GM23248 (cell line): ENCODE measurements around the gene MCOLN3. TPM values are rescaled to one million over a fixed set of nuclear protein-coding genes. Genes with fewer than 3 reads are reported as not detected.

Experiments
- DNase-seq: peaks from one replicate; pipeline ENCODE4 v3.0.0-alpha.2; 2015
- H2AFZ ChIP-seq: fragments of 200-600 bp; sonication (generic); 2 replicates; pipeline ENCODE4 v1.6.1; 2016; ENCODE audit warnings: antibody characterized with exemption
- H3F3A ChIP-seq: fragments of 200-600 bp; sonication (generic); 2 replicates; pipeline ENCODE4 v1.6.1; 2016; ENCODE audit warnings: mild to moderate bottlenecking, antibody characterized with exemption, mixed run types; ENCODE audit not compliant: insufficient read depth
- H3K27ac ChIP-seq: fragments of 200-600 bp; sonication (generic); 2 replicates; pipeline ENCODE4 v1.5.1; 2016; ENCODE audit warnings: mild to moderate bottlenecking
- H3K27me3 ChIP-seq: fragments of 200-600 bp; sonication (generic); replicated peaks from 2 replicates; pipeline ENCODE4 v1.6.1; 2016; ENCODE audit warnings: mild to moderate bottlenecking; ENCODE audit not compliant: insufficient read depth
- H3K36me3 ChIP-seq: fragments of 200-600 bp; sonication (generic); 2 replicates; pipeline ENCODE4 v1.6.1; 2016; ENCODE audit warnings: low read depth, mild to moderate bottlenecking
- H3K4me1 ChIP-seq: fragments of 200-600 bp; sonication (generic); 2 replicates; pipeline ENCODE4 v1.6.1; 2016; ENCODE audit warnings: mild to moderate bottlenecking; ENCODE audit not compliant: insufficient read depth
- H3K4me2 ChIP-seq: fragments of 200-600 bp; sonication (generic); one replicate; pipeline ENCODE4 v1.6.1; 2016; ENCODE audit warnings: mild to moderate bottlenecking; ENCODE audit not compliant: unreplicated experiment
- H3K4me3 ChIP-seq: fragments of 200-600 bp; sonication (generic); 2 replicates; pipeline ENCODE4 v1.5.1; 2016; ENCODE audit warnings: mild to moderate bottlenecking
- H3K79me2 ChIP-seq: fragments of 200-600 bp; sonication (generic); 2 replicates; pipeline ENCODE4 v1.6.1; 2016; ENCODE audit warnings: mild to moderate bottlenecking; ENCODE audit not compliant: insufficient read depth
- H3K9ac ChIP-seq: fragments of 200-600 bp; sonication (generic); 2 replicates; pipeline ENCODE4 v1.6.1; 2016; ENCODE audit warnings: mild to moderate bottlenecking
- H3K9me2 ChIP-seq: fragments of 200-600 bp; sonication (generic); 2 replicates; pipeline ENCODE4 v1.6.1; 2016; ENCODE audit warnings: mixed run types, mild to moderate bottlenecking, moderate library complexity; ENCODE audit not compliant: insufficient read depth
- H3K9me3 ChIP-seq: fragments of 200-600 bp; sonication (generic); one replicate; pipeline ENCODE4 v1.6.1; 2017; ENCODE audit warnings: low read depth
- H4K20me1 ChIP-seq: fragments of 200-600 bp; sonication (generic); 2 replicates; pipeline ENCODE4 v1.6.0; 2016; ENCODE audit not compliant: insufficient read depth
- EZH2 ChIP-seq: fragments of 200-600 bp; sonication (generic); IDR thresholded peaks from 2 replicates; pipeline ENCODE4 v1.6.1; 2018; ENCODE audit warnings: antibody characterized with exemption, mild to moderate bottlenecking; ENCODE audit not compliant: insufficient read depth, poor library complexity, severe bottlenecking
- EZH2phosphoT487 ChIP-seq: fragments of 200-600 bp; sonication (generic); IDR thresholded peaks from 2 replicates; pipeline ENCODE4 v1.6.1; 2018; ENCODE audit warnings: antibody characterized with exemption, moderate library complexity, mild to moderate bottlenecking, low read depth; ENCODE audit not compliant: insufficient read depth
- WGBS, 2 experiments: methylation state at CpG; one replicate each; pipeline ENCODE4 v1.1.6; 2015 to 2017; ENCODE audit warnings: low lambda C conversion rate in 2 of 2, low coverage in 1 of 2; ENCODE audit errors: missing lambda C conversion rate in 2 of 2; 5-methylcytosine and 5-hydroxymethylcytosine counted together
- in situ Hi-C: fragments of 300-500 bp; cut with MboI; formaldehyde crosslinking; loops from 2 replicates; pipeline ENCODE4 v1.15.0; 2020
- polyA plus RNA-seq: library from polyadenylated mRNA; unstranded; fragments of >200 nt; fragmentation: Nextera tagmentation; extraction: Ambion mirVana; gene quantifications from 2 replicates; pipeline ENCODE4 v1.2.1, GENCODE V29; 2016
- total RNA-seq: library from RNA; depleted of rRNA; stranded (reverse); fragments of >200 nt; shearing (Covaris generic); gene quantifications from 2 replicates; pipeline ENCODE4 v1.2.3, GENCODE V29; 2014

Gene MCOLN3
- total and polyA plus RNA-seq, 2 experiments from 2014 or later, result 0.54 to 1.0 TPM

GRCh38 chr1:85089203-85089602 is 40.9 kb upstream of the MCOLN3 start:
- Histone ChIP-seq H3F3A (peaks cover 9% of the 10 kb centered on the region; the same call in 1 of the 2 replicates), H3K27ac (no peak overlapping the region), H4K20me1 (no peaks in the 10 kb centered on the region), H3K79me2 (no peaks in the 10 kb centered on the region), H3K4me2 (no peak overlapping the region), H3K4me1 (peaks cover 19% of the 10 kb centered on the region), H3K36me3 (no peaks in the 10 kb centered on the region), H3K9ac (no peak overlapping the region), H3K9me3 (no peaks in the 10 kb centered on the region), H3K4me3 (no peak overlapping the region), H3K9me2 (no peaks in the 10 kb centered on the region), H3K27me3 (no peaks in the 10 kb centered on the region), H2AFZ (no peak overlapping the region)
- TF ChIP-seq EZH2phosphoT487 (no peak), EZH2 (no peak)
- in situ Hi-C loops, result no loop called here
- no peak for DNase-seq

GRCh38 chr1:85088408-85088784 is 40.1 kb upstream of the MCOLN3 start:
- no peak overlapping the region for H3K4me3 ChIP-seq
- H3K4me2 ChIP-seq, result no peak overlapping the region
- no peaks in the 10 kb centered on the region for H3K9me3 ChIP-seq
- in situ Hi-C loops, result no loop called here
- H4K20me1 ChIP-seq, result no peaks in the 10 kb centered on the region
- DNase-seq, result no peak
- no peaks in the 10 kb centered on the region for H3K9me2 ChIP-seq
- peaks cover 19% of the 10 kb centered on the region for H3K4me1 ChIP-seq
- no peaks in the 10 kb centered on the region for H3K79me2 ChIP-seq
- TF ChIP-seq EZH2phosphoT487 (no peak), EZH2 (no peak)
- no peaks in the 10 kb centered on the region for H3K27me3 ChIP-seq
- peaks cover 9% of the 10 kb centered on the region; the same call in 1 of the 2 replicates for H3F3A ChIP-seq
- H3K27ac ChIP-seq, result no peak overlapping the region
- WGBS, 2 experiments, result 90 to 92% methylated on average over 2 of the region's 2 CpGs
- no peaks in the 10 kb centered on the region for H3K36me3 ChIP-seq
- H2AFZ ChIP-seq, result no peak overlapping the region
- no peak overlapping the region for H3K9ac ChIP-seq

- no peak for TF ChIP-seq EZH2
- no peak for TF ChIP-seq EZH2phosphoT487
- H4K20me1 ChIP-seq, result no peaks in the 10 kb centered on the region
- H3K9me3 ChIP-seq, result no peaks in the 10 kb centered on the region
- 52 to 67% methylated on average over 1 of the region's 1 CpG for WGBS, 2 experiments
- H3K36me3 ChIP-seq, result no peaks in the 10 kb centered on the region
- no peaks in the 10 kb centered on the region for H3K9me2 ChIP-seq
- no peaks in the 10 kb centered on the region for H3K79me2 ChIP-seq
- H3K27me3 ChIP-seq, result no peaks in the 10 kb centered on the region
- H2AFZ ChIP-seq, result no peak overlapping the region
- H3K4me2 ChIP-seq, result no peak overlapping the region
- H3K4me1 ChIP-seq, result peaks cover 19% of the 10 kb centered on the region
- H3K4me3 ChIP-seq, result no peak overlapping the region
- H3K9ac ChIP-seq, result no peak overlapping the region
- DNase-seq, result peak; percentile 53
- H3K27ac ChIP-seq, result no peak overlapping the region
- H3F3A ChIP-seq, result peaks cover 9% of the 10 kb centered on the region; the same call in 1 of the 2 replicates
- in situ Hi-C loops, result no loop called here
Measured at GRCh38 chr1:85087659-85088407, 39.5 kb upstream of the MCOLN3 start.

GRCh38 chr1:85085417-85085816 is 37.1 kb upstream of the MCOLN3 start:
- TF ChIP-seq EZH2phosphoT487 (no peak), EZH2 (no peak)
- Histone ChIP-seq H3K4me1 (peaks cover 12% of the 10 kb centered on the region), H3K79me2 (no peaks in the 10 kb centered on the region), H3K27me3 (no peaks in the 10 kb centered on the region), H3K9ac (no peak overlapping the region), H3K36me3 (no peaks in the 10 kb centered on the region), H3K4me3 (no peak overlapping the region), H3K4me2 (no peak overlapping the region), H3K9me3 (no peaks in the 10 kb centered on the region), H2AFZ (no peak overlapping the region), H3F3A (peaks cover 9% of the 10 kb centered on the region; the same call in 1 of the 2 replicates), H3K9me2 (no peaks in the 10 kb centered on the region), H3K27ac (no peak overlapping the region), H4K20me1 (no peaks in the 10 kb centered on the region)
- in situ Hi-C loops, result no loop called here
- DNase-seq, result no peak
- 88 to 100% methylated on average over 1 of the region's 1 CpG for whole genome bisulfite sequencing, 2 experiments
